GM10847 (cell line): ENCODE data around the gene ZNF488.

Experiments used
- POLR2A ChIP-seq: IDR thresholded peaks from 2 replicates; pipeline ENCODE4 v1.6.1; 2011; ENCODE audit not compliant: insufficient read length; ENCODE audit errors: extremely low read depth

The ZNF488 gene

DNA sequence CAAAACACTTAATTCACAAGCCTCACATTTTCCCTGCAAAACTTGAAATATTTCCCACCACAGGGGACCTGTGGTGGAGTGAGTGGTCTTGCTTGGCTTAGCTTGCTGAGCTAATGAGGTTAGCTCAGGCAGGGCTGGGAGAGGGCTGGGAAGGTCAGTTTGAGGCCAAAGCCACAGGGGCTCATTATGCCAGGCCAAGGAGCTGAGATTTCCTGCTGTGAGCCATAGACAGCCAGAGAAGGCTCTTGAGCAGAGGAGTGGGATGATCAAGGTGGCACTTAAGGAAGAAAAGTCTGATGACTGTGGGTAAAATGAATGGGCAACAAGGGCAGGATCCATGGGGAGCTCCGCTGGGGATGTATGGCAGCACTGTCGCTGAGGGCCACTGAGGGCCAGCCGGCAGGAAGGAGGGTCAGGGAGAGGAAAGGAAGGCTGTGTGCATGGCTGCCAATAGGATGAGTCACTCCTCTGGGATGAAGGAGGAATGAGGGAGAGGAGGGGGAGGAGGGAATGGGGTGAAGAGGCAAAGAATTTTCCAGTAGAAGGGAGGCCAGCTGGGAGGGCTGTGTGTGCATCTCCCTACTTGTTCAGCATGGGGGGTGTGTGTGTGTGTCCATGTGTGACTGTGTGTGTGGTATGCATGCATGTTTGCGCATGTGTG lies 18.7 kb upstream of the ZNF488 start:
- TF ChIP-seq POLR2A = no peak

DNA sequence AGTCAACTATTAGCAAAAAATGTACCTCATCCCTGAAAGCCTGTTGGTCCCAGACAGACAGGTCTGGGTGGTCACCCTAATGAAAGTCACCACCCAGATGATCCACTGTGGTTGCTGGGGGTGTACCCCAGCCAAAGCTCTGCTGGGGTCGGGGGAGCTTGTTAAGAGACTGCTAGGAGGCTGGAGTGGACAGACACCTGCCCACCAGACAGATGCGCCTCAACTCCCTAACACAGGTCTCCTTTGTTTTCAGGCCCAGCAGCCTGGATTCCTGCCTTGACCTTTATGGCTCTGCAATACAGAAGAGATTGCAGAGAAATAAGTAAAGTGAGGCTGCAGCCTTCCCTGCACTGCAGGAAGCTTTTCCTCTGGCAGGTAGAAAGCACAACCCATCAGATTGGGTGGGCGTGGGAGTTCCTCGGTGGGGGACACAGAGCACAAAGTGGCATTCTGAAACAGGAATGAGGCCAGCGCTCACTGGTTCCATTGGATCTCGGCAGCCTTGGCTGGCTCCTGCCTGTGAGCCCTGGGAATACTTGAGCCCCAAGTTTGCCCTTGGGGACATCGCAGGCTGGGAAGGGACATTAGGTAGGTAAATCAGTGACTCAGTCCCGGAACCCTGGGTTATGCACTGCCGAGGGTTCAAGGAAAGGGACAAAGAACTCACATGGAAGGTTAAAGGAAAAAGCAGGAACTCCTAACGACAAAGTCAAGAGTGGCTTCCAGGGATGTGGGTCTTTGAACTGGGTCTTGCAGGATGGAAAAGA lies 18.0 kb upstream of the ZNF488 start:
- no peak for TF ChIP-seq POLR2A

DNA sequence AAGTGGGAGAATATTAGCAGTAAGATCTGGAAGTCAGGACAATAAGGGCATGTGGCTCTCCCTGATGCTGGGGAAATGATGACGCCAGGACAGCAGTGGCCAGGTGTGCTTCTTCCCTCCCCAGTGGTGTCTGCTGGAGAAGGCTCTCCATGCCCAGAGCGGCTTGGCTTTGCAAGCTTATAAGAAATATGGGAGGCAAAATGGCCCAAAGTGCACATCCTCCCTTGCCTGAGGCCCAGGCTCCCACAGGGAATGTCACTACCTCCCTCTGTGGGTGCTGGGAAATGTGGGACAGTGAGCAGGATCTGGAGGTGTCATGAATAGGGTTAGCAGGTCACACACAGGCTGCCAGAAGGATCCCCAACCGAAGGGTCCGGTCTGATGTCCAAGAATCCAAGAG lies 17.1 kb upstream of the ZNF488 start:
- TF ChIP-seq POLR2A = no peak

DNA sequence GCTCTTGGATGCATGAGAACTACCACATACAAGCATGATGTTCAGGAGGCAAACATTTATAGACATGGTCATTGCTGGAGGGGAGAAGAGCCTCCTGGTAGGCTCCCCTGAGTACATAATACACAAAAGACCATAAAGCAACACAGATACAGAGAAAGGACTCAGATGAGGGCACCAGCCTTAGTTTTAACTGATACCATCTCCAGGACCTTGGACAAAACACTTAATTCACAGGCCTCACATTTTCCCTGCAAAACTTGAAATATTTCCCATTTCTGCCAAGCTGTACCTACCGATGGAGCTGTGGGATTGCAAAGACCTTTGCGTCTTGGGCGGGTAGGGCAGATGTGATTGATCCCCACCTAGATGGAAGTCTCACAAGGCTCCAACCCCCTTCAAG lies 16.7 kb upstream of the ZNF488 start:
- TF ChIP-seq POLR2A = no peak

DNA sequence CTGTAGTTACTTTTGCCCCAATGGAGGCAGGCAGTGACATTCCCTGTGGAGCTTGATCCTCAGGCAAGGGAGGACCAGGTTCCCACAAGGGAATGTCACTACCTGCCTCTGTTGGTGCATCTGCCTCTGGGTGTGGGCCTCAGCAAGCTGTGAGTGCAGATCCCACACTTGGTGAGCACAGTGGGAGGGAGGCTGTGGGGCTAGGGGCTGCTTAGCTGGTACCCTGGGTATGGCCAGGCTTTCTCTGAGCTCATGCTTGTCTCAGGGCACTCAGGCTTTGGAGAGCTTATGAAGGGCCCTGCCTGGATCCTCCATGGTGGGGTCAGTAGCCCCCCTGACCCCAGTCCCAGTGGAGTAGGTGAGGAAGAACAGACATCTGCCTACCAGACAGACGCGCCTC lies 16.2 kb upstream of the ZNF488 start:
- TF ChIP-seq POLR2A = no peak

DNA sequence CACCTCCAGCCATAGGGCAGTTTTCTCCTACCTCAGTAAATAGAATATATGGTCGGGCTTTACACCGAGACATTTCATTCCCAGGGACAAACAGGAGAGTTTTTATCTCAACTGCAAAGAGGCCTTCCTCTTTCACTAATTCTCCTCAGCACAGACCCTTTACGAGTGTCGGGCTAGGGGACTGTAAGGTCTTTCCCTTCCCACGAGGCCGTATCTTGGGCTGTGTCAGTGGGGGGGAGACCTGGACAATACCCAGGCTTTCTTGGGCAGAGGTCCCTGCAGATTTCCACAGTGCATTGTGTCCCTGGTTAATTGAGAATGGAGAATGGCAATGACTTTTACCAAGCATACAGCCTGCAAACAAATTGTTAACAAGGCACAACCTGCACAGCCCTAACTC lies 13.2 kb upstream of the ZNF488 start:
- TF ChIP-seq POLR2A = no peak

DNA sequence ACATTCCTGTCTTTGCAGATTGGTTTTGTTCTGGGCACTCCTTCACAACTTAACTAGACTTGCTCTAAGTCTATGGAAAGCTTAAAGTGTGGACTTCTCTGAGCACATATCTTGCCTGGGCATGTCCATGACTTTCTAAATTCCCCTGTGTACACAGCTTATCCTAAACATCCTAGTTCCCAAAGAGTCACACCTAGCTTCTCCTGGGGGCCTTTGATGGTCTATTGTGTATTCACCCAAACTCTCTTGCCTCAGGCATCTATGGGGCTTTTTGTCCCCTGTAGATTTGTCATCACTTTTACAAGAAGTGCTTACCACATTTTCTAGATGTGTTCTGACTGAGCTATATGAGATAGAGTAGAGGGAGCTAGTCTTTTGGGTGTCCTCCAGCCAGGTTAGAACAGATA lies 12.2 kb upstream of the ZNF488 start:
- no peak for TF ChIP-seq POLR2A

DNA sequence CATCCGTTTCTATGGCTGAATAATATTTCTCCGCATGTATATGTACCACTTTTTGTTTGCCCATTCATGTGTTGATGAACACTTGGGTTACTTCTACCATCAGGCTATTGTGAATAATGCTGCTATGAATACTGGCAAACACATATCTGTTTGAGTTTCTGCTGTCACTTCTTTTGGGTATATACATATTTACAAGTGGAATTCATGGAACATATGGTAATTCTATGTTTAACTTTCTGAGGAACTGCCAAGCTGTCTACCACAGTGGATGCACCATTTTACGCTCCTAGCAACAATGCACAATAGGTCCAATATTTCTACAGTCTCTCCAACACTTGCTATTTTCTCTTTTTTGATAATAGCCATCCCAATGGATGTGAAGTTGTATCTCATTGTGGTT lies 5.5 kb upstream of the ZNF488 start:
- TF ChIP-seq POLR2A = no peak

DNA sequence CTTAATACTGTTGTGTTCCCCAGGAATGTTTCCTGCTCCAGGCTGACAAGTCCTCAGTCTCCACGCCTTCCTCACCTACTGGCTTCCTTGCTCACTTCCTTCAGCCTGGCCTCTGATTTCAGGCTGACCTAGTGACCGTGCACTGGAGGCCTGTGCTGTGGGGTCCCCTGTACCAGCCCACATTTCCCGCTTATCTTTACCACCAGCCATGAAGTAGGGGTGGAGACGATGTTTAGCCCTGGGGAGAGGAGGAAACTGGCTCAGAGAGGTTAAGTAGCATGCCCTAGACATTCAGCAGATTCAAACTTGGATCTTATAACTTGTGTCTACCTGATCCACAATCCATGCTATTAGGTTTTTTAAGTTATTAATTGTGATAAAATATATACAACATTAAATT lies 4.8 kb upstream of the ZNF488 start:
- TF ChIP-seq POLR2A = no peak

DNA sequence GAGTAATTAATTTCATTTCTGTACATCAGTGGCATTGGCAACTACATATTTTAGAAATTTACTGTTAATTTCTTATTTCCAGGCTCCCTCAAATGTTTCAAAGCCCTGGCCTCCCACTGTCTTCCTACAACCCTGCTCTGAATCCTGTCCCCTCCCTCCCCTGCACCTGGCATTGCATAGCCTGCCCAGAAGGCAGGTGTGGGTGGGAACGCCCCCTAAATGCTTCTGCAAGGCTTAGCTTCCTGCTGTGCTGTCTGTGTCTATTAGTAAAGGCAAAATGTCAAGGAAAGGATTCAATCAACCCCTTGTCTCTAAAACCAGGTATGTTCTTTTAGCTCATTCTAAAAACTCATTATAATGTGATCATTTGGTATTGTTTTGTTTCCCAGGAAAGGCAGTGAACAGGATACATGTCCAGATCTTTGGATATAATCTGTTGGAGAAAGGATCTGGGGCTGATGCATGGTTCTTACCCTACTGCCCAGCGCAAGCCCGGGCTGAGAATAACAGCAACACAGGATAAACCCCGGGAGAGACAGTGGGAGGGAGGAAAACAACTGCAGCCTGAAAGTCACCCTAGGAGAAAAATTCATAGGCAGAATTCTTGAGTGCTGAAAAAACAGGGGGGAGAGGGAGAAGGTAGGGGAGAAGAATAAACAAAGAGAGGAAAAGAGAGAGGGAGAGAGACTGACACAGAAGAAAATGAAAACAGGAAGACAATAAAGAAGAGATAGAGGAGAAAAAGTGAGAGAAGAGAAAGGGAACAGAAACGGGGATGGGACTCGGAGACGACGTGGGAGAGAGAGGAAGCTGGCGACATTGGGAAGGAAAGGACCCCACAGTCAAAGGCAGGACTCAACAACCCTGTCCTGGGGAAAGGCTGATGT lies 589 bp downstream of the ZNF488 start:
- TF ChIP-seq POLR2A = no peak

DNA sequence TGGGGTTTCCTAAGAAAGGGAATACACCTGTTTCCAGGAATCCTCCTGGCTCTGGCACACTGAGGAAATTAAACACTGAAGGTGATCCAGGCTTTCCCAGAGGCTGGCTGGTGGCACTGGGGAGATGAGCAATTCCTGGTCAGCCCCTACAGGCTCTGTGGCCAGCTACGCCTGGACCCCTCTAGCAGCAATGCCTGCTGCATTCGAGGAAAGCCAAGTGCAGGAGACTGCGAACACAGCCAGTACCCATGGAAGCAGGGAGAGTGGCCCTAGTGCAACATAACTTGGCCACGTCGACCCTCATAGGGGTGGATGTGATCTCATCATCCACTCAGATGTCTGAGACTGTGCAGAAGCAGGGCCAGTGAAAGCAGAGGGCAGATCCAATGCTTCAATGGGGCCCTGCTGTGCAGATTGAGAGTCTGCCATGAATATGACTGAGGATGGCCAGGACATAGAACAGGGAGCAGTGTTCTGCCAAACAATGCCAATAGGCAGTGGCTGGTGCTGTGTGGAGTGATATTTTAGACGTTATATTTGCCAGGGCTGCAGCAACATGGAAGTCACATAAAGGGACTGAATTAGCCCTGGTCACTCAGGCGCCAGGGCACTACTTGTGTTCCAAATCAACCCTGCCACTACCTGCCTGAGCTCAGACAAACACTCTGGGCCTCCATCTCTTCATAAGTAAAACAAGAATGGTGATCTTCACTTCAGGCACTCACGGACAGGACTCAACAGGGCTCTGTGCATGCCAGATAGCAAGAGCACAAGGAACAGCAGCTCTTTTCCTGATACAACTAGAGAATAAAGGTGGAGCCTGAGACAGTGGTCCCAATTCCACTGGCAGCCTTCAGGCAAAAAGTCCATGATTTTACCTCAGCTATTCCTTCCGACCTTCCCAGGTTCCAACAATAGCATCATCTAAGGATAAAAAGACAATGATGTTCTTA lies 2.4 kb downstream of the ZNF488 start:
- TF ChIP-seq POLR2A = no peak

DNA sequence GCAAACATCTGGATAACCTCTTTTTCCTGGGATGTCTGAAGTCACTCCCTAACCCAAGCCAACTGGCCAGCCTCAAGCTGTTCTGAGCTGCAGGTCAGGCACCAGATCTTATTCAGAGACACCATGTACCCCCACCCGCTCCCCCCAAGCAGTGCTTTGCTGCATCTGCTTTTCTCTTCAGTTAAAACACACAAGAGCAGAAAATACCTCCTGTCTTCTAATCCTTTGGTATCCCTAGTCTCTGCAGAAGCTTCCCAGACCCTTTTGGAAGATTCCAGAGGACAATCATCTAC lies 3.0 kb downstream of the ZNF488 start:
- TF ChIP-seq POLR2A = no peak

DNA sequence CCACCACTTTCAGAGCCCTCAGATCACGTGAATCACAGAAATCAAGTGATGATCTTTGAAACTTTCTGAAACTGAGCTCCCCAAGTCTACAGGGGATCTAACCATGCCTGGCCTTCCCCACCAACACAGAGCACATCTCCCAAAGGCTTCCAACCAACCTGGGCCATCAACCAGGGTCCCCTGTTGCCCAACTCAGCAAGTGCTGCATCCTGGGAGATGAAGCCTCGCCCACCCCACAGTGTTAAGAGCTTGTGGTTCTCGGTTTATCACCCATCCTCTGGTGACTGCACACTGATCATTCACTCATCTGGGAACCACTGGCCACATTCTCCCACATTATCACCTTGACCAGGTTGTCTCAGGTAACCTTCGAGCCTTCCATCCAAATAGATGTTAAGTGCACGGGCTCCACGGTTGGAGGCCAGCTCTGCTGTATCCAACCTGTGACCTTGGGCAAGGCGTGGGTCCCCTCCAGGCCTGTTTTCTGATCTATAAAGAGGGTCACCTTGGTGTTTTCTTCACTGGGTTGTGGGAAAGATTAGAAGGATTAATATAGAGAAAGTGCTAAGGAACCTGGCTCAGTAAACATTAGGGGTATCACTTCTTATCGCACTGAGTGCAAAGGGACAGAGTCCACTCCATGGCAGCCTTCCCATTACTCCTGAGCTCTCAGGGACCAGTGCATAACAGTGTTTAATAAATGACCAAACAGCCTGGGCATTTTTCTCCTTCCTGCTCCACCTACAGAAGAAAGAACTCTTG lies 3.6 kb downstream of the ZNF488 start:
- no peak for TF ChIP-seq POLR2A

DNA sequence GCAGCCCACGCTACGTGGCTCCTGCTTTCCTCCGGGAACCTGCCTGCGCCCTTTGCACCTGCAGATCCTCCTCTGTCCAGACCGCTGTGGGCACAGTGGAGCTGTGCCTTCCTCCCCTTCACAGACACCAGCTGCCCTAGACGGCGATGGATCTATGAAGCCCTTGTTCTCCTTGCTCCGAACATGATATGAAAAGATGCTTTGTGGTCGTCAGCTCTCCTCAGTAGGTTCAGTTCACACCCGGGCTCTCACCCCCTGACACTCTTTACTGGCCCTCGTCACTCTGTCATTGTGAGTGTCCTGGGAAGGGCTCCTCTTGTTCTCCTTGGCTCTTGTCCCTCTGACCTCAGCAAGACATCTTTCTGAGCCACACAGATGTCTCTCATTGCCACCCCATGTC lies 4.2 kb downstream of the ZNF488 start:
- TF ChIP-seq POLR2A = no peak
